AG04449 (cell line): ENCODE data around the gene FUCA2.

ENCODE experiments used
- CTCF ChIA-PET: fragments of 350-600 bp; formaldehyde crosslinking; extraction: SDS; loops from one replicate; lab custom pipeline; 2021; ENCODE audit warnings: antibody characterized with exemption; lab: Yijun Ruan, JAX
- POLR2A ChIA-PET: fragments of 400-600, 350-600 bp; formaldehyde crosslinking; extraction: SDS; loops from one replicate; lab custom pipeline; 2020; ENCODE audit warnings: antibody characterized with exemption, inconsistent platforms; lab: Yijun Ruan, JAX
- DNase-seq: peaks from one replicate; pipeline ENCODE4 v3.0.0-alpha.2; 2010; ENCODE audit warnings: low read depth, low spot score
- H3K4me3 ChIP-seq: 2 replicates; pipeline ENCODE4 v1.5.1; 2011; ENCODE audit warnings: low read depth, mild to moderate bottlenecking, control low read depth, low read length
- TF ChIP-seq, protein P1 (sequence below): IDR thresholded peaks from one replicate; pipeline ENCODE4 v1.5.1; 2011; ENCODE audit warnings: mild to moderate bottlenecking, moderate library complexity, low read length, control low read depth, inconsistent platforms; ENCODE audit not compliant: insufficient read depth; ENCODE audit errors: missing control alignments

Gene FUCA2, protein sequence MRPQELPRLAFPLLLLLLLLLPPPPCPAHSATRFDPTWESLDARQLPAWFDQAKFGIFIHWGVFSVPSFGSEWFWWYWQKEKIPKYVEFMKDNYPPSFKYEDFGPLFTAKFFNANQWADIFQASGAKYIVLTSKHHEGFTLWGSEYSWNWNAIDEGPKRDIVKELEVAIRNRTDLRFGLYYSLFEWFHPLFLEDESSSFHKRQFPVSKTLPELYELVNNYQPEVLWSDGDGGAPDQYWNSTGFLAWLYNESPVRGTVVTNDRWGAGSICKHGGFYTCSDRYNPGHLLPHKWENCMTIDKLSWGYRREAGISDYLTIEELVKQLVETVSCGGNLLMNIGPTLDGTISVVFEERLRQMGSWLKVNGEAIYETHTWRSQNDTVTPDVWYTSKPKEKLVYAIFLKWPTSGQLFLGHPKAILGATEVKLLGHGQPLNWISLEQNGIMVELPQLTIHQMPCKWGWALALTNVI

DNA sequence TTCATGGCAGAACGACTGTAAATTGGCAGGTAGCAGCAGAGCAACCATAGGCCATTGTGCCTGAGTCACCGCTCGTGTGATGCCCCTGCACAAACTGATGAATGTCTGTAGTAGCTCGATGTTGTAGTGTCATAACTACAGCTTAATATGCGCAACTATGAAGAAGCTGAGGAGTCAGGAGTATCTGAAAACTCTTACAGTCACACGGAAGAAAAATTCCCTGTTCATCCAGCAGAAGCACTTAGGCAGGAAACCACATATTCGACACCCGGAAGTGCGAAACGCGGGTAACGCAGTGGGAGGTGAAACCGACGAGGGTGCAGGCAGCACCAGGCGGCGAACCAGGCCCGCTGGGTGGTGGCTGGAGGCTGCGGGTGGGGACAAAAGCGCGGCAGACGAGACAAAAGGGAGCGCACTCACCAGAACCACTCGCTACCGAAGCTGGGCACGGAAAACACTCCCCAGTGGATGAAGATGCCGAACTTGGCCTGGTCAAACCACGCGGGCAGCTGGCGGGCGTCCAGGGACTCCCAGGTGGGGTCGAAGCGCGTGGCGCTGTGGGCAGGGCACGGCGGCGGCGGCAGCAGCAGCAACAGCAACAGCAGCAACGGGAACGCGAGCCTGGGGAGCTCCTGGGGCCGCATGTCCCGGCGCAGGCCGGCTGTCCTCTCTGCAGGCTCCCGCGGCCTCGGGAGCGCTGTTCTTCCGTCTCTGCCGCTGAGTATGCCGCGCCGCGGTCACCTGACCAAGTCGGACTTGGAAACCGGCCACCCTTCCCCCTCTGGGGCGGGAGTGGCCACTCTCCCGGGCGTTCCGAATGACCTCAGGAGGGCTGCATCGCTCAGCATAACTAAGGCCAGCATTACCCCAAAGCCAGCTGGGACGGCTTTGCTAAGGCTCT lies at the start of gene FUCA2:
FUCA2 (minus strand) TSS at position 730 of the 901 bp plus-strand sequence; CDS start at position 644, 86 bp downstream.
- ChIA-PET POLR2A (interaction anchor here (1.0 kb wide), 1 partner anchor 61 kb away, joined by 4 read pairs; the partner anchor contains the start of genes ADAT2 and PEX3), CTCF (interaction anchor here (0.5 to 2.4 kb wide), 8 partner anchors 9 to 526 kb away, joined by 3 to 9 read pairs (median 5); no protein-coding TSS in a partner anchor)
- H3K4me3 ChIP-seq, result peak within 1 kb of the TSS; percentile 76
- TF ChIP-seq, protein P1, sequence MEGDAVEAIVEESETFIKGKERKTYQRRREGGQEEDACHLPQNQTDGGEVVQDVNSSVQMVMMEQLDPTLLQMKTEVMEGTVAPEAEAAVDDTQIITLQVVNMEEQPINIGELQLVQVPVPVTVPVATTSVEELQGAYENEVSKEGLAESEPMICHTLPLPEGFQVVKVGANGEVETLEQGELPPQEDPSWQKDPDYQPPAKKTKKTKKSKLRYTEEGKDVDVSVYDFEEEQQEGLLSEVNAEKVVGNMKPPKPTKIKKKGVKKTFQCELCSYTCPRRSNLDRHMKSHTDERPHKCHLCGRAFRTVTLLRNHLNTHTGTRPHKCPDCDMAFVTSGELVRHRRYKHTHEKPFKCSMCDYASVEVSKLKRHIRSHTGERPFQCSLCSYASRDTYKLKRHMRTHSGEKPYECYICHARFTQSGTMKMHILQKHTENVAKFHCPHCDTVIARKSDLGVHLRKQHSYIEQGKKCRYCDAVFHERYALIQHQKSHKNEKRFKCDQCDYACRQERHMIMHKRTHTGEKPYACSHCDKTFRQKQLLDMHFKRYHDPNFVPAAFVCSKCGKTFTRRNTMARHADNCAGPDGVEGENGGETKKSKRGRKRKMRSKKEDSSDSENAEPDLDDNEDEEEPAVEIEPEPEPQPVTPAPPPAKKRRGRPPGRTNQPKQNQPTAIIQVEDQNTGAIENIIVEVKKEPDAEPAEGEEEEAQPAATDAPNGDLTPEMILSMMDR, result no peak
- DNase-seq, result peak; percentile 17

DNA sequence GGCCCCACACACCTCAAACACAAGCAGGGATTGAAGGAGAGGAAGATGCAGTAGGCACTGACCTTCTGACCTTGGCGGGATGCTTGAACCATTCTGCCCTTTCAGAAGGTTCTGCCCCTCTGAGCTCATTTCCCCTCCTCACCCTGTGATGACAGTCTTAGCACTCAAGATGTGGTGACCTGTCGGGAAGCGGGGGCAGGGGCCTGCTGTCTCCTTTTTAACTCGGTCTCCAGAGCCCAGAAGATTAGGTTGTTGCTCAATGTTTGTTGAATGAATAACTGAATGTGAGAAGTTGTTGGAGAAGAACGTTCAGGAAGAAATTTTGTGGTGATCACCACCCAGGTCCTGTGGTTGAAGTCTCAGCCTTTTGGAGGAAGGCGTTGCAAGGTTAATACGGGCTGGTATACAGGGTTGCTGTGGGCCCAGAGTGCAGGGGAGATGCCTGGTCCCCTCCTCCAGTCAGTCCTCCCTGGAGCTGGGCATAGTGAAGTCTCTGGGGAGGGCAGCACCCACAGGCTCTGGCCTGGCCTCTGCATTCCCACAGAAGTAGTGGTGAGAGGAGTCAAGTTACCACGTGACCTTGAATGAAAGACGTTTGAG lies 49.7 kb upstream of the FUCA2 start:
- ChIA-PET CTCF (interaction anchor here (1.1 to 2.8 kb wide), 2 partner anchors 14 to 452 kb away, joined by 3 to 17 read pairs; no protein-coding TSS in a partner anchor), POLR2A (no interaction called here)
- DNase-seq, result no peak
- no peak overlapping the region for H3K4me3 ChIP-seq
- TF ChIP-seq, protein P1, result no peak

DNA sequence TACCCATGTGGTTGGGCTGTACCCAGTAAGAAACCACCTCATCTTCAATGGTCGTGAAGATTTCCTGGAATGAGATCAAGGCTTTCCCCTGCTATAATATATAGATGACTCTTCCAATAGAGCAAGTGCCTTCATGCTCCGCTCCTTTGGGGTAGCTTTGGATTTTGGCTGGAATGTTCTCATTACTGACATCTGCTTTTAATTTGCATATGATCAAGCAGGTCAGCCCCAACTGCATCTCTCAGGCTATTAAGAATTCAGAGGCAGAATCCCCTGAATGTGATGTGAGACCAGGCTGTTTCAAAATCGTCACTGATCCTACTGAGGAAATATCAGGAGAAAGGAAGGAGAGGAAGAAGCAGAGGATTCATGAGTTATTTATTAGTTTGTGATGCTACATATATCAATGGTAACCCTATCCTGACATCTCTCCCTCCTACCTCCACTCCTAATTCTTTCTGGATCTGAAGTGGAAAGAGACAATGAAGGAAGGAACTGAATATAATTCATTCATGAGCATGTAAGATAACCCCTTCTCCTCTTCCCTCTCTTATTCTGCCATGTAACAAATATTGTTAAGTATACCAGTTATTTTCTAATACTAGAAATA lies 47.6 kb upstream of the FUCA2 start:
- DNase-seq, result no peak
- ChIA-PET POLR2A (no interaction called here), CTCF (interaction anchor here (0.8 to 1.5 kb wide), 5 partner anchors 12 to 454 kb away, joined by 3 to 7 read pairs (median 4); no protein-coding TSS in a partner anchor)
- no peak overlapping the region for H3K4me3 ChIP-seq
- TF ChIP-seq, protein P1, result no peak

DNA sequence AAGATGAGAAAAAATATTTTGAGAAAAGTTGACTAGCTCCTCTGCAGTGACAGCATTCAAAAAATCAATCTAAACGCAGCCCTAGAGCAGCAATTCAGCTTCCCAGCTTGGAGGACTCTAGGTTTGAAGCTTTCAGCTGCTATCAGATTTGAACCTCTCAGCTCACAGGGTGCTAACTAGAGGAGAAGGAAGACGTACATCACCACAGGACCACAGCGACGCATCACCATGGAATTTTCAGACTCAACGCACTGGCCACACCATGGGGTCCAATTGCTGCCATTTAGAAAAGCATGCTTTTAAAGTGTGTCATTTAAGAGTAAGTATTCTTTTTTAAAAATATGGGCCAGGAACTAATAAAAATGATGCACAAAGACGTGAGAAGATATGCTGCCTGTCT lies 45.0 kb upstream of the FUCA2 start:
- POLR2A ChIA-PET, result interaction anchor here (0.8 kb wide), 1 partner anchor 20 kb away, joined by 4 read pairs; no protein-coding TSS in a partner anchor
- peak; percentile 90 for DNase-seq
- H3K4me3 ChIP-seq, result no peak overlapping the region
- TF ChIP-seq, protein P1, result no peak
- CTCF ChIA-PET, result interaction anchor here (1.0 to 2.7 kb wide), 4 partner anchors 16 to 457 kb away, joined by 3 to 9 read pairs (median 6); no protein-coding TSS in a partner anchor

DNA sequence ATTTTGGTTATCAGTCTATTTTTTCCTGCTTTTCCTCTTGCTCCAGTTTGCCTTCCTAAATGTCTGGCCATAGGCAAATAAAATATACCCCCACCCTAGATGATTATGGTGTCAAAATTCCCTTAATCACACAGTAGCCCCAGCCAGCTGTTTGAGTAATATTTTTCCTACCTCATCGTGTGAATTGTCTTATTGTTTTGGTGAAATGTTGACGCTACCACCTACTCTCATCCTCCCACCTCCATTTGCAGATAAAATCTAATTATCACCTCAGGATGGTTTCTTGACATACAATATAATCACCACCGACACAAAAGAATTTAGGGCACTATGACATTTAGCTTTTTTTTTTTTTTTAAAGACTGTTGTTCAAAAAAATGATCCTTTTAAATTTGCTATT lies 44.1 kb upstream of the FUCA2 start:
- no peak overlapping the region for H3K4me3 ChIP-seq
- CTCF ChIA-PET, result interaction anchor here (2.0 to 2.7 kb wide), 2 partner anchors 20 to 458 kb away, joined by 8 to 9 read pairs; no protein-coding TSS in a partner anchor
- POLR2A ChIA-PET, result no interaction called here
- TF ChIP-seq, protein P1, result no peak
- DNase-seq, result no peak
